AG04450 (cell line): Measurements from ENCODE around the gene ENTPD8. TPM values are rescaled to one million over a fixed set of nuclear protein-coding genes. Genes with fewer than 3 reads are reported as not detected.

Experiments
- CTCF ChIA-PET: fragments of 300-600, 350-600 bp; formaldehyde crosslinking; extraction: SDS; loops from one replicate; lab custom pipeline; 2022; ENCODE audit warnings: antibody characterized with exemption, inconsistent platforms; lab: Charles Lee
- POLR2A ChIA-PET: fragments of 350-600 bp; formaldehyde crosslinking; extraction: SDS; loops from one replicate; lab custom pipeline; 2021; ENCODE audit warnings: antibody characterized with exemption, inconsistent platforms; lab: Yijun Ruan, JAX
- DNase-seq: peaks from one replicate; pipeline ENCODE4 v3.0.0-alpha.2; 2011; ENCODE audit warnings: low read depth, low spot score
- H3K27ac ChIP-seq: one replicate; pipeline ENCODE4 v1.5.1; 2012; ENCODE audit warnings: low read depth, low read length, control low read depth
- H3K27me3 ChIP-seq: one replicate; pipeline ENCODE4 v1.6.0; 2012; ENCODE audit warnings: low read length; ENCODE audit not compliant: control insufficient read depth, insufficient read depth
- H3K4me3 ChIP-seq: 2 replicates; pipeline ENCODE4 v1.5.1; 2011; ENCODE audit warnings: mild to moderate bottlenecking, low read depth, low read length, control low read depth
- H3K9me3 ChIP-seq: 2 replicates; pipeline ENCODE4 v1.5.1; 2012; ENCODE audit warnings: low read length; ENCODE audit not compliant: control insufficient read depth, insufficient read depth
- polyA plus RNA-seq: library from polyadenylated mRNA; depleted of rRNA; stranded (reverse); fragments of >200 nt; gene quantifications from 2 replicates; pipeline ENCODE4 v1.2.3, GENCODE V29; 2011
- TF ChIP-seq, protein P1 (sequence below): IDR thresholded peaks from 2 replicates; pipeline ENCODE4 v1.5.1; 2011; ENCODE audit warnings: low read depth, low read length, control low read depth, inconsistent platforms

Gene ENTPD8
- polyA plus RNA-seq, 1 experiment: not detected

DNA sequence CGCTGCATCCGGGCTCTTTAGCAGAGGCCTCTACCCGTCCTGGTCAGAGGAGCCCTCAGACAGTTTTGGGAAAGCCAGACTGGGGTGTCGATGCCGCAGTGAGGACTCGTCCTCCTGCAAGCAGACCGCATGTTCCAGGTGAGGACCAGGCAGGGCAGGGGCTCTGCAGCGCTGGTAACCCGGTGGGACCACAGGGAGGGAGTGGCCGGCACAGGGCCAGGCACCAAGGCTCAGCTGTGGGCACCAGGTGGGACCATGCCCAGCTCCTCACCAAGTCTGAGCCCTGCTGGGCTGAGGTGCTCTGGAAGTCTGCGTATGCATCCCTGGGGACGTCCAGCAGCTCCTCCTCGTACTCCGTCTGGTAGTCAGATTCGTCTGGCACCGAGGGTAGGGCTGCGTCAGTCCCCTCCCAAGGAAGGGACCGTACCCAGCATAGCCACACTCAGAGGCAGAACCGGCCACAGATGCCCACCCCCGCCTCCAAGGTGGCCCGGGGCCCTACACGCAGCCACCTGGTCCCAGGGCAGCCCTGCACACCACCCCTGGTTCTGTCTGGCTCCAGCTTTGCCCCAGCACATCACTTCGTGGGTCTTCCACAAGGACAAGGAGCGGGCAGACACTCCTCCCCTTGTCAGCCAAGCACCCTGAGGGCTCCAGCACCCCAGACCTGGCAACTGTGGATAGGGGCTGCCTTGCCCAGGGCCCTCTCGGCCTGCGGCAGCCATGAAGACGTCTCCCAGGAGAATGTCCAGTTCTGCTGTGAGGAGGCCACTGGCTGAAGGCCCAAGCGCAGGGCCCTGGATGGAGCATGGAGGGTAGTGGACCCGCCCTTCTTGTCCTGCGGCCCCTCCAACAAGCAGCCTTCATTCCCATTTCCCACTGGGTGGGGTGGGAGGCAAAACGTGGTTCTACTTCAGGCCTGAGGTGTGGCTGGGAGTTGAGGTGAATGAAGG is 19.5 kb upstream of the ENTPD8 start:
- no peak for DNase-seq
- ChIA-PET POLR2A (no interaction called here), CTCF (no interaction called here)
- H3K27me3 ChIP-seq: peaks cover 13% of the 10 kb centered on the region
- H3K27ac ChIP-seq: no peak overlapping the region
- peaks cover 7% of the 10 kb centered on the region; the same call in 1 of the 2 replicates for H3K9me3 ChIP-seq
- TF ChIP-seq, protein P1, sequence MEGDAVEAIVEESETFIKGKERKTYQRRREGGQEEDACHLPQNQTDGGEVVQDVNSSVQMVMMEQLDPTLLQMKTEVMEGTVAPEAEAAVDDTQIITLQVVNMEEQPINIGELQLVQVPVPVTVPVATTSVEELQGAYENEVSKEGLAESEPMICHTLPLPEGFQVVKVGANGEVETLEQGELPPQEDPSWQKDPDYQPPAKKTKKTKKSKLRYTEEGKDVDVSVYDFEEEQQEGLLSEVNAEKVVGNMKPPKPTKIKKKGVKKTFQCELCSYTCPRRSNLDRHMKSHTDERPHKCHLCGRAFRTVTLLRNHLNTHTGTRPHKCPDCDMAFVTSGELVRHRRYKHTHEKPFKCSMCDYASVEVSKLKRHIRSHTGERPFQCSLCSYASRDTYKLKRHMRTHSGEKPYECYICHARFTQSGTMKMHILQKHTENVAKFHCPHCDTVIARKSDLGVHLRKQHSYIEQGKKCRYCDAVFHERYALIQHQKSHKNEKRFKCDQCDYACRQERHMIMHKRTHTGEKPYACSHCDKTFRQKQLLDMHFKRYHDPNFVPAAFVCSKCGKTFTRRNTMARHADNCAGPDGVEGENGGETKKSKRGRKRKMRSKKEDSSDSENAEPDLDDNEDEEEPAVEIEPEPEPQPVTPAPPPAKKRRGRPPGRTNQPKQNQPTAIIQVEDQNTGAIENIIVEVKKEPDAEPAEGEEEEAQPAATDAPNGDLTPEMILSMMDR: no peak
- no peak overlapping the region for H3K4me3 ChIP-seq

DNA sequence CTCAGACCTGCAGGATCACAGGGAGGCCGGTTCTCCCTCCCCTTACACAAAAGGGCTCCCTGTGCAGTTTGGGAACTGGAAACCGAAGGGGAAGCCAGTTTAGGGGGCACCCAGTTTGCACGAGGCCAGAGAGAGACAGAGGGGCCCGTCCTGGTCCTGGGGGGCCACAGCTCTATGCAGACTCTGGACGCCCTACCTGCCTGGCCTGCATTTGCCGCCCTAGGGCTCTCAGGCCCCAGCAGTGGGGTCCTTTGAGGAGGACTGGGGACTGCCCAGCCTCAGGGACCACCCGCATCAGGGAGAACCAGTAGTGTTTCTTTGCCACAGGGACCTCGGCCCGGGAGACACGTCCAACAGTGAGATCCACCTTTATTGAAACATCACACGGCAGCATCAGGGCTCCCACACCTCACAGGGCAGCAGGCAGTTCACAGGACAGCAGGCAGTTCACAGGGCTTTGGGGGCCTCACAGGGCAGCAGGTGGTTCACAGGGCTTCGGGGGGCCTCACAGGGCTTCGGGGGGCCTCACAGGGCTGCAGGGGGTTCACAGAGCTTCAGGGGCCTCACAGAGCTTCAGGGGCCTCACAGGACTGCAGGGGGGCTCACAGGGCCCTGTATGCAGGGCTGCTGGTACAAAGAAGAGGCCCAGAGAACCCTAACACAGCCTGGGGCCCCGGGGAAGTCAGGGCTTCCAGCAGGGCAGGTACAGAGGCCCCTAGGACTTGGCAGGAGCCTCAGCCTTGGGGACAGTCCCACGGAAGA is 18.6 kb upstream of the ENTPD8 start:
- H3K9me3 ChIP-seq: peaks cover 3% of the 10 kb centered on the region; the same call in 1 of the 2 replicates
- H3K27me3 ChIP-seq: peaks cover 6% of the 10 kb centered on the region
- no peak for DNase-seq
- peak overlapping the region; percentile 49 for H3K4me3 ChIP-seq
- ChIA-PET CTCF (interaction anchor here (1.0 kb wide), 1 partner anchor 223 kb away, joined by 3 read pairs; no protein-coding TSS in a partner anchor), POLR2A (interaction anchor here (0.6 kb wide), 1 partner anchor 23 kb away, joined by 5 read pairs; no protein-coding TSS in a partner anchor)
- TF ChIP-seq, protein P1: no peak
- no peak overlapping the region for H3K27ac ChIP-seq

DNA sequence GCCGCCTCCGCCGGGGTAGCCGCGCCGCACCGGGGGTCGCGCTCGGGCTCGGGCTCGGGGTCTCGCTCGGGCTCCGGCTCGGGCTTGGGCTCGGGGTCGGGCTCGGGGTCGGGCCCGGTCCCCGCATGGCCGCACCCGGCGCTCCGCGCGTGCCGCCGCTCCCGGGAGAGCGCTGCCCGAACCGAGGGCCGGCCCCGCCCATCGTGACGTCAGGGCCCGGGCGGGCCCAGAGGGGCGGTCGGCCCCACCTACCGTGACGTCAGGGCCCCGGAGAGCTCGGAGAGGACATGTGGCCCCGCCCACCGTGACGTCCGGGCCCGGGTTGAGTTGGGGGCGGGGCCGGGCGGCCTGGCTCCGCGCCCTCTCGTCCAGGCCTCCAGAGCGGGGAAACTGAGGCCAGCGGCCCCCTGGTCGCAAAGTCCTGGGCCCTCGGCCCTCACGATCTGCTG is 18.0 kb upstream of the ENTPD8 start, which contains the start of gene NSMF:
Gene NSMF (minus strand): TSS at position 183 of the 449 bp plus-strand sequence. CDS start 232 bp downstream, outside the sequence.
- TF ChIP-seq, protein P1: no peak
- CTCF ChIA-PET: interaction anchor here (1.0 kb wide), 1 partner anchor 222 kb away, joined by 3 read pairs; no protein-coding TSS in a partner anchor
- H3K27ac ChIP-seq: no peak within 1 kb of the TSS
- peak within 1 kb of the TSS; percentile 69 for H3K4me3 ChIP-seq
- peaks cover 3% of the 10 kb centered on the region; the same call in 1 of the 2 replicates for H3K9me3 ChIP-seq
- DNase-seq: peak; percentile 47
- POLR2A ChIA-PET: interaction anchor here (0.6 kb wide), 1 partner anchor 23 kb away, joined by 5 read pairs; no protein-coding TSS in a partner anchor
- peaks cover 6% of the 10 kb centered on the region for H3K27me3 ChIP-seq

DNA sequence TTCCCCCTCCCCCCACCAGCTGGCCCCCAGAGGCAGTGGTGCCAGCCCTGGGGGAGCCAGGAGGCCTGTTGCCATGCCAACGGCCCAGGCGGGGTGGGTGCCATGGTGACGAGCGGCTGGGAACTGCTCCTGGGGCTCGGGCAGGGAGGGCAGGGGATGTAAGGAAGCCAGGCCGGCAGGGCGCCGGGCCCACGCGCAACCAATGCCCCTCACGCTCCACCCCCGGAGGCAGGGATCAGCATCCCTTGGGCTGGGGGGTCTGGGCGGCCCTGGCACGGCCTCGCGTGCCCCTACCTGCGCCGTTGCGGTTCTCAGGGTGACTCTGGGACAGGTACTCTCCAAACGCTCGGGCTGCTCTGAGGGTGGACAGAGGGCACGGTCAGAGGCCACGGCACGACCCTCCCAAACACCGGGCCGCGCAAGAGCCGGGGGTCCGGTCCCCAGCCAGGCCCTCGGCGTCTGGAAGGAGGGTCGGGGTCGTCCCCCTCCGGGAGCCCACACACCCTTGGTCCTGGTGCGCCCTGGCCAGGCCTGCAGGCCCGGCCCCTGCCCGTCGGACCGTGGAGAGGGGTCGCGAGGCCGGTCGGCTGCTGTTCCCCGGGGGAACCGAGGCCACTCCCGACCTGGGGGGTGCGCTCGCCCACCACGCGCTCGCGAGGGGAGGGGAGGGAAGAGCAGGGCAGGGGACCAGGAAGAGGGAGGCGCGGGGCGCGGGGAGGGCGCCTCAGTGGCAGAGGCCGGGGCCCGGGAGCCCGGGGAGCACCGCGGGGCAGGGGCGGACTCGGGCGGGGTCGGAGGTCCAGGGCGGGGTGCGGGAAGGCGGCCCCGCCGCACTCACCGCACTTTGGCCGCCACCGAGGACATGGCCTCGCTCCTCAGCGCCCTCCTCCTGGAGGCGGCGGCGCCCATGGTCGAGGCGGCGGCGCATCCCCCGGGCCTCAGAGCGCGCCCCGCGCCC is 17.3 kb upstream of the ENTPD8 start:
- ChIA-PET CTCF (interaction anchor here (1.0 kb wide), 1 partner anchor 222 kb away, joined by 3 read pairs; no protein-coding TSS in a partner anchor), POLR2A (no interaction called here)
- H3K9me3 ChIP-seq: peaks cover 3% of the 10 kb centered on the region; the same call in 1 of the 2 replicates
- TF ChIP-seq, protein P1: no peak
- no peak for DNase-seq
- H3K27me3 ChIP-seq: peaks cover 6% of the 10 kb centered on the region
- H3K27ac ChIP-seq: no peak overlapping the region
- peak overlapping the region; percentile 69 for H3K4me3 ChIP-seq
